ENCODE measurements around the gene ANKRD40.

Gene ANKRD40

DNA sequence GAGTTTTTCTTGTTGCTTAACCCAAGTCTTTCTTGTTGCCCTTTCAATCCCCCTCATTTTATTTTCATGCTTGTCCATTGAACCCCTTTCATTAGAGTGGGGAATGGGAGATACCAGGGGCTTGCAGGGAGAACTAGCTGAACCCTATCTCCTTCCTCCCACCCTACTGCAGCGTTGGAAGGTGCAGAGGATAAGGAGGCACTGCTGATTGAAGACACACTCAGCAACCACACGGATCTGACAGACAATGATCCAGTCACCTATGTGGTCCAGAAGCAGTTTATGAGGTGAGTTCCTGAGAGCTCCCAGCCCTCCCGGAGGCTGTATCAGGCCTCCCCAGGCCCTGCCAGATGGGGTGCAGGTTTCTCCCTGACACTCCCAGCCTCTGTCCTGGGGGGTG, 32.5 kb downstream of the ANKRD40 start:
- no peaks in the 10 kb centered on the region for H3K4me1 ChIP-seq (ENCODE audit: low read length)
- H3K27me3 ChIP-seq (ENCODE audit: low read depth, low read length), result no peaks in the 10 kb centered on the region; the same call in 1 of the 2 replicates
- H3K27ac ChIP-seq (ENCODE audit: low read length), result no peak overlapping the region
- H4K20me1 ChIP-seq (ENCODE audit: insufficient read depth, low read length), result no peaks in the 10 kb centered on the region
- no peak overlapping the region for H3K9ac ChIP-seq (ENCODE audit: low read length)
- no peaks in the 10 kb centered on the region for H3K9me3 ChIP-seq (ENCODE audit: insufficient read depth, low read length)
- no peak overlapping the region for H3K4me2 ChIP-seq (ENCODE audit: low read length)
- no peak overlapping the region for H3K4me3 ChIP-seq (ENCODE audit: low read length)
- TF ChIP-seq, protein P1, sequence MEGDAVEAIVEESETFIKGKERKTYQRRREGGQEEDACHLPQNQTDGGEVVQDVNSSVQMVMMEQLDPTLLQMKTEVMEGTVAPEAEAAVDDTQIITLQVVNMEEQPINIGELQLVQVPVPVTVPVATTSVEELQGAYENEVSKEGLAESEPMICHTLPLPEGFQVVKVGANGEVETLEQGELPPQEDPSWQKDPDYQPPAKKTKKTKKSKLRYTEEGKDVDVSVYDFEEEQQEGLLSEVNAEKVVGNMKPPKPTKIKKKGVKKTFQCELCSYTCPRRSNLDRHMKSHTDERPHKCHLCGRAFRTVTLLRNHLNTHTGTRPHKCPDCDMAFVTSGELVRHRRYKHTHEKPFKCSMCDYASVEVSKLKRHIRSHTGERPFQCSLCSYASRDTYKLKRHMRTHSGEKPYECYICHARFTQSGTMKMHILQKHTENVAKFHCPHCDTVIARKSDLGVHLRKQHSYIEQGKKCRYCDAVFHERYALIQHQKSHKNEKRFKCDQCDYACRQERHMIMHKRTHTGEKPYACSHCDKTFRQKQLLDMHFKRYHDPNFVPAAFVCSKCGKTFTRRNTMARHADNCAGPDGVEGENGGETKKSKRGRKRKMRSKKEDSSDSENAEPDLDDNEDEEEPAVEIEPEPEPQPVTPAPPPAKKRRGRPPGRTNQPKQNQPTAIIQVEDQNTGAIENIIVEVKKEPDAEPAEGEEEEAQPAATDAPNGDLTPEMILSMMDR (IDR thresholded peaks at IDR 0.05; ENCODE audit: low read depth, low read length), result no peak
- TF ChIP-seq EZH2phosphoT487 (IDR thresholded peaks at IDR 0.05; ENCODE audit: low read depth), result no peak
- no peaks in the 10 kb centered on the region for H3K36me3 ChIP-seq (replicated peaks; ENCODE audit: low read depth, low read length)
- no peaks in the 10 kb centered on the region for H3K79me2 ChIP-seq (ENCODE audit: low read length)
- no peak overlapping the region for H2AFZ ChIP-seq (ENCODE audit: low read depth, low read length)

DNA sequence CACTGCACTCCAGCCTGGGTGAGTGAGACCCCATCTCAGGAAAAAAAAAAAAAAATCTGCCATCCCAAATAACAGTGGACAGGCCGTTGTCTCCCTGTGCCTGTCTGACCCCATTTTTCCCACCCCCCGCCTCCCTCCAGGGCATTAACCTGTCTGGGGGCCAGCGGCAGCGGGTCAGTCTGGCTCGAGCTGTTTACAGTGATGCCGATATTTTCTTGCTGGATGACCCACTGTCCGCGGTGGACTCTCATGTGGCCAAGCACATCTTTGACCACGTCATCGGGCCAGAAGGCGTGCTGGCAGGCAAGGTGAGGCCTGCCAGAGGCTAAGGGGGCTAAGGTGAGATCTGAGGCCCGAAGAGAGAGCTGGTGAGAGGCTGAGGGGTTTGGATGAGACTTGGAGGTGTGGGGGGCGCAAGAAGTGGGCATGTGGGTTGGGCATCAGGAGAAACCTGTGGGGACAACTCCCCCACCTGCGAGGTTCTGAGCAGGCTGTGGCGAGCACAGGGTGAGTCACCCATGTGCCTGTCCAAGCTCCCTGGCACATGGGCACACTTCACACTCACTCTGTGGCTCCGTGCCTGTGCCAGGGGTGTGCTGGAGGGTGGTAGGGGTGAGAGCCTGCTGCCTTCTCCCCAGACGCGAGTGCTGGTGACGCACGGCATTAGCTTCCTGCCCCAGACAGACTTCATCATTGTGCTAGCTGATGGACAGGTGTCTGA, 34.7 kb downstream of the ANKRD40 start:
- no peaks in the 10 kb centered on the region for H4K20me1 ChIP-seq (ENCODE audit: insufficient read depth, low read length)
- no peaks in the 10 kb centered on the region for H3K4me1 ChIP-seq (ENCODE audit: low read length)
- no peak overlapping the region for H3K4me2 ChIP-seq (ENCODE audit: low read length)
- H3K79me2 ChIP-seq (ENCODE audit: low read length), result no peaks in the 10 kb centered on the region
- TF ChIP-seq EZH2phosphoT487 (IDR thresholded peaks at IDR 0.05; ENCODE audit: low read depth), result no peak
- TF ChIP-seq, protein P1 (IDR thresholded peaks at IDR 0.05; ENCODE audit: low read depth, low read length), result no peak
- no peak overlapping the region for H3K4me3 ChIP-seq (ENCODE audit: low read length)
- H3K36me3 ChIP-seq (replicated peaks; ENCODE audit: low read depth, low read length), result no peaks in the 10 kb centered on the region
- H3K27me3 ChIP-seq (ENCODE audit: low read depth, low read length), result no peaks in the 10 kb centered on the region
- H2AFZ ChIP-seq (ENCODE audit: low read depth, low read length), result no peak overlapping the region
- H3K9me3 ChIP-seq (ENCODE audit: insufficient read depth, low read length), result no peaks in the 10 kb centered on the region
- no peak overlapping the region for H3K27ac ChIP-seq (ENCODE audit: low read length)
- H3K9ac ChIP-seq (ENCODE audit: low read length), result no peak overlapping the region

DNA sequence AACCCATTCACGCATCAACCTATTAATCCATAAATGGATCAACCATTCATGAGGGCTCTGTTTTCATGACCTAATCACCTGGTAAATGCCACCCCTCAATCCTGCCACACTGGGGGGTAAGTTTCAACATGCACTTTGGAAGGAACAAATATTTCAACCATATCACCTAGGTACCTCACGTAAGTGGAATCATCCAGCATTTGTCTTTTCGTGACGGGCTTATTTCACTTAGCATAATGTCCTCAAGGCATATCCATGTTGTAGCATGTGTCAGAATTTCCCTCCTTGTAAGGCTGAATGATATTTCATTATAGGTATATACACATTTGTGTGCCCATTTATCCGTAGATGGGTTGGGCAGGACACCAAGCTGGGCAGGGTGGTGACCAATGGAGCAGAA, 35.6 kb downstream of the ANKRD40 start:
- H3K9ac ChIP-seq (ENCODE audit: low read length), result no peak overlapping the region
- TF ChIP-seq, protein P1 (IDR thresholded peaks at IDR 0.05; ENCODE audit: low read depth, low read length), result no peak
- no peak for TF ChIP-seq EZH2phosphoT487 (IDR thresholded peaks at IDR 0.05; ENCODE audit: low read depth)
- H3K9me3 ChIP-seq (ENCODE audit: insufficient read depth, low read length), result no peaks in the 10 kb centered on the region
- no peaks in the 10 kb centered on the region for H4K20me1 ChIP-seq (ENCODE audit: insufficient read depth, low read length)
- no peak overlapping the region for H3K4me2 ChIP-seq (ENCODE audit: low read length)
- H3K36me3 ChIP-seq (replicated peaks; ENCODE audit: low read depth, low read length), result no peaks in the 10 kb centered on the region
- H3K27me3 ChIP-seq (ENCODE audit: low read depth, low read length), result no peaks in the 10 kb centered on the region
- H3K4me3 ChIP-seq (ENCODE audit: low read length), result no peak overlapping the region
- H3K79me2 ChIP-seq (ENCODE audit: low read length), result no peaks in the 10 kb centered on the region
- no peak overlapping the region for H2AFZ ChIP-seq (ENCODE audit: low read depth, low read length)
- no peaks in the 10 kb centered on the region for H3K4me1 ChIP-seq (ENCODE audit: low read length)
- H3K27ac ChIP-seq (ENCODE audit: low read length), result no peak overlapping the region

DNA sequence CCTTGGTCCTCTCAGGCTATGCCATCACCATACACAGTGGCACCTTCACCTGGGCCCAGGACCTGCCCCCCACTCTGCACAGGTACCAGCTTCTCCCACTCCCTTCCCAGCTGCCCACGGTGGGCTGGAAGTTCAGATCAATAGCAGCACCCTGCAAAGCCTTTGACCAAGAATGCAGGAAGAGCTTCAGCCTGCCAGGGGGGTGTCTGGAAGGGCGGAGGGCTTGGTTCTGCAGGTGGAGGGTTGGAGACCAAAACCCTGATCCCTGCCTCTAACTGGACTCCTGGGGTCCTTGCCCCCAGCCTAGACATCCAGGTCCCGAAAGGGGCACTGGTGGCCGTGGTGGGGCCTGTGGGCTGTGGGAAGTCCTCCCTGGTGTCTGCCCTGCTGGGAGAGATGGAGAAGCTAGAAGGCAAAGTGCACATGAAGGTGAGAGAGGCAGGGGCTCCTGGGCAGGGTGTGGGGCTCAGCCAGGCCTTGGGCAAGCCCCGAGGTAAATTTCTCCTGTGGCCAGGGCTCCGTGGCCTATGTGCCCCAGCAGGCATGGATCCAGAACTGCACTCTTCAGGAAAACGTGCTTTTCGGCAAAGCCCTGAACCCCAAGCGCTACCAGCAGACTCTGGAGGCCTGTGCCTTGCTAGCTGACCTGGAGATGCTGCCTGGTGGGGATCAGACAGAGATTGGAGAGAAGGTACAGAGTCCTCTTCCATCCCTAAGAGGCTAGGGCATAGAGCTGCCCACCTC, 38.7 kb downstream of the ANKRD40 start:
- Histone ChIP-seq H2AFZ (ENCODE audit: low read depth, low read length) (no peak overlapping the region), H3K4me1 (ENCODE audit: low read length) (no peaks in the 10 kb centered on the region), H3K27me3 (ENCODE audit: low read depth, low read length) (peaks cover 7% of the 10 kb centered on the region; the same call in 1 of the 2 replicates), H3K9me3 (ENCODE audit: insufficient read depth, low read length) (no peaks in the 10 kb centered on the region), H3K79me2 (ENCODE audit: low read length) (no peaks in the 10 kb centered on the region), H4K20me1 (ENCODE audit: insufficient read depth, low read length) (no peaks in the 10 kb centered on the region), H3K4me2 (ENCODE audit: low read length) (no peak overlapping the region), H3K4me3 (ENCODE audit: low read length) (no peak overlapping the region), H3K27ac (ENCODE audit: low read length) (no peak overlapping the region), H3K36me3 (replicated peaks; ENCODE audit: low read depth, low read length) (no peaks in the 10 kb centered on the region), H3K9ac (ENCODE audit: low read length) (no peak overlapping the region)
- TF ChIP-seq, protein P1 (IDR thresholded peaks at IDR 0.05; ENCODE audit: low read depth, low read length), result no peak

Measured in OCI-LY3 (cell line).